CD8-positive, alpha-beta memory T cell (primary cell): ENCODE results near the gene MALRD1. TPM values are rescaled to one million over a fixed set of nuclear protein-coding genes. Genes with fewer than 3 reads are reported as not detected.

ENCODE experiments used
- CTCF ChIA-PET: fragments of 350-600 bp; sonication (Branson Sonifier 250); formaldehyde crosslinking; loops from one replicate; lab custom pipeline; 2021; ENCODE audit warnings: antibody characterized with exemption; lab: Charles Lee
- POLR2A ChIA-PET: fragments of 350-600 bp; sonication (Branson Sonifier 250); formaldehyde crosslinking; loops from one replicate; lab custom pipeline; 2021; ENCODE audit warnings: antibody characterized with exemption; lab: Charles Lee
- DNase-seq, 5 donors: peaks; one replicate each; pipeline versions ENCODE4 v3.0.0 to v3.0.0-alpha.2; 2020 to 2022; ENCODE audit warnings: mixed read lengths in 1 of 5
- H3K27ac ChIP-seq: one replicate; pipeline ENCODE4 v1.7.0; 2013; ENCODE audit warnings: low read depth, mild to moderate bottlenecking, low read length, moderate library complexity
- H3K27me3 ChIP-seq: 2 replicates; pipeline ENCODE4 v1.7.0; 2013; ENCODE audit warnings: low read length, mild to moderate bottlenecking; ENCODE audit not compliant: insufficient read depth, poor library complexity, severe bottlenecking
- H3K36me3 ChIP-seq: 2 replicates; pipeline ENCODE4 v1.7.0; 2013; ENCODE audit warnings: mild to moderate bottlenecking, low read length, moderate library complexity; ENCODE audit not compliant: insufficient read depth
- H3K4me1 ChIP-seq: 2 replicates; pipeline ENCODE4 v1.7.0; 2013; ENCODE audit warnings: mild to moderate bottlenecking, low read length, moderate library complexity; ENCODE audit not compliant: insufficient read depth
- H3K4me3 ChIP-seq: 2 replicates; pipeline ENCODE4 v1.7.0; 2013; ENCODE audit warnings: mild to moderate bottlenecking, low read length
- H3K9me3 ChIP-seq: 2 replicates; pipeline ENCODE4 v1.7.0; 2013; ENCODE audit warnings: mild to moderate bottlenecking, low read length
- H3K27ac Mint-ChIP-seq, 8 donors: one replicate each; pipeline ENCODE4 v1.8.0; 2020 to 2021; ENCODE audit warnings: mixed read lengths in 8 of 8, mild to moderate bottlenecking in 6 of 8, inconsistent platforms in 3 of 8, moderate library complexity in 3 of 8
- H3K27me3 Mint-ChIP-seq, 2 donors: one replicate each; pipeline ENCODE4 v1.8.0; 2020 to 2021; ENCODE audit warnings: mixed read lengths in 2 of 2, mild to moderate bottlenecking in 1 of 2, moderate library complexity in 1 of 2
- H3K36me3 Mint-ChIP-seq, 3 donors: one replicate each; pipeline ENCODE4 v1.8.0; 2020 to 2021; ENCODE audit warnings: mixed read lengths in 3 of 3, inconsistent platforms in 1 of 3, mild to moderate bottlenecking in 1 of 3
- H3K4me1 Mint-ChIP-seq, 3 donors: one replicate each; pipeline ENCODE4 v1.8.0; 2020 to 2021; ENCODE audit warnings: mixed read lengths in 3 of 3, inconsistent platforms in 1 of 3, mild to moderate bottlenecking in 1 of 3
- H3K4me3 Mint-ChIP-seq, 7 donors: one replicate each; pipeline ENCODE4 v1.8.0; 2020 to 2021; ENCODE audit warnings: mixed read lengths in 7 of 7, mild to moderate bottlenecking in 6 of 7, moderate library complexity in 4 of 7, inconsistent platforms in 2 of 7
- H3K9me3 Mint-ChIP-seq, 5 donors: one replicate each; pipeline ENCODE4 v1.8.0; 2020 to 2022; ENCODE audit warnings: mixed read lengths in 5 of 5, mild to moderate bottlenecking in 3 of 5, moderate library complexity in 2 of 5, inconsistent platforms in 1 of 5
- polyA plus RNA-seq: library from polyadenylated mRNA; unstranded; fragments of 300-500 nt; fragmentation: Illumina TruSeq; gene quantifications from one replicate; pipeline ENCODE4 v1.2.3, GENCODE V29; 2021
- total RNA-seq, 2 experiments: library from RNA; stranded (reverse); gene quantifications; one replicate each; pipeline ENCODE4 v1.2.3, GENCODE V29; 2021

The MALRD1 gene
- total and polyA plus RNA-seq, 3 experiments from 2014 or later: not detected

DNA sequence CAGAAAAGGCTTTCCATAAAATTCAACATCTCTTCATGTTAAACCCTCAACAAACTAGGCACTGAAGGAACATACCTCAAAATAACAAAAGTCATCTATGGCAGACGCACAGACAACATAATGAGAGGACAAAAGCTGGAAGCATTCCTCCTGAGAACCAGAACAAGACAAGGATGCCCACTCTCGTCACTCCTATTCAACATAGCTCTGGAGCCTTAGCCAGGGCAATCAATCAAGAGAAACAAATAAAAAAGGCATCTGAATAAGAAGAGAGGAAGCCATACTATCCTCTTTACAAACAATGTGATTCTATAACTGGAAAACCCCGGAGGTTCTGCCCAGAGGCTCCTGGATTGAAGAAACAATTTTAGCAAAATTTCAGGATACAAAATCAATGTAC lies 251.0 kb downstream of the MALRD1 start:
- CTCF ChIA-PET: no interaction called here
- Mint-ChIP-seq H3K27me3 (peaks cover 0 to 1% of the 10 kb centered on the region in 2 donors), H3K4me3 (no peak overlapping the region)

DNA sequence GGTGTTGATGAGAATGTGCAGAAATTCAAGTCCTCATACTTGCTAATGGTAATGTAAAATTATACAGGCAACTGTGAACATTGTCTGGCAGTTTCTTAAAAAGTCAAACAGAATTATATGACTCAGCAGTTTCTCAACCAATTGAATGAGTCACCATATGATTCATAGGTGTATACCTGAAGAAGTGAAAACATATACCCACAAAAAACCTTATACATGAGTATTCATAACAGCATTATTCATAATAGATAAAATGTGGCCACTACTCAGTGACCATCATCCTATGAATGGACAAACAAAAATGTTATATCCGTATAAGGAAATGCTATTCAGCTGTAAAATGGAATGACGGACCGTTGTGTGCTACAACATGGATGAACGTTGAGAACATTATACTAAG lies 253.5 kb downstream of the MALRD1 start:
- H3K27me3 Mint-ChIP-seq: peaks cover 0 to 1% of the 10 kb centered on the region in 2 donors
- no peaks in the 10 kb centered on the region for H3K9me3 ChIP-seq
- H3K4me3 ChIP-seq: no peak overlapping the region
- no peak overlapping the region for H3K4me3 Mint-ChIP-seq
- H3K4me1 ChIP-seq: no peaks in the 10 kb centered on the region
- H3K36me3 ChIP-seq: no peaks in the 10 kb centered on the region
- H3K4me1 Mint-ChIP-seq: no peaks in the 10 kb centered on the region
- ChIA-PET POLR2A (no interaction called here), CTCF (no interaction called here)
- H3K9me3 Mint-ChIP-seq: peaks cover 0 to 35% (median 5%) of the 10 kb centered on the region in 5 donors
- H3K36me3 Mint-ChIP-seq: no peaks in the 10 kb centered on the region
- no peak for DNase-seq
- H3K27me3 ChIP-seq: no peaks in the 10 kb centered on the region
- H3K27ac Mint-ChIP-seq: no peak overlapping the region
- no peak overlapping the region for H3K27ac ChIP-seq

More for the DNA sequence above, 251.0 kb downstream of the MALRD1 start:
- Mint-ChIP-seq H3K9me3 (peaks cover 0 to 27% (median 5%) of the 10 kb centered on the region in 5 donors), H3K27ac (no peak overlapping the region), H3K36me3 (no peaks in the 10 kb centered on the region), H3K4me1 (no peaks in the 10 kb centered on the region)
- Histone ChIP-seq H3K4me1 (no peaks in the 10 kb centered on the region), H3K4me3 (no peak overlapping the region), H3K27me3 (no peaks in the 10 kb centered on the region), H3K27ac (no peak overlapping the region), H3K9me3 (no peaks in the 10 kb centered on the region), H3K36me3 (no peaks in the 10 kb centered on the region)
- DNase-seq: no peak
- POLR2A ChIA-PET: no interaction called here

DNA sequence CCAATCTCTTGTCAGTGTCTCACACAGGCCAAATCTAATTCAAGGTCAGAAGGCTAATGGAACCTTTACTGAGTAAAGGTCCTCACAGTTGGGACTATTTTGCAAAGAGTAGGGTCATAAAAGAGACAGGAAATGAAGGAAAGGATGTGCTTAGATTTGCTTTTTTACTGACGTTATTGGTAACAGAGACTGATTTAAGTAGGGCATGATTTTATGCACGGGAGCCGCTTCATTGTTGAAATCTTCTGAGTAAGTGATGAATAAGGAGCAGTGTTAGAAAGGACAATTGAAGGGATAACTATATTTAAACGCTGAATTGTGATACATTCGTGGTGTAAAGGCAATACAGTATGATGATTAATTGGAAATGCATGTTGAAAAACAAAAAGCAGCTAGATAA lies 261.5 kb downstream of the MALRD1 start:
- H3K4me1 ChIP-seq: no peaks in the 10 kb centered on the region
- Mint-ChIP-seq H3K4me1 (no peaks in the 10 kb centered on the region), H3K4me3 (no peak overlapping the region), H3K9me3 (peaks cover 0 to 9% (median 5%) of the 10 kb centered on the region in 5 donors), H3K36me3 (no peaks in the 10 kb centered on the region), H3K27ac (no peak overlapping the region), H3K27me3 (no peaks in the 10 kb centered on the region)
- no peak overlapping the region for H3K27ac ChIP-seq
- CTCF ChIA-PET: no interaction called here
- no peaks in the 10 kb centered on the region for H3K27me3 ChIP-seq
- H3K9me3 ChIP-seq: no peaks in the 10 kb centered on the region
- no peaks in the 10 kb centered on the region for H3K36me3 ChIP-seq
- no peak overlapping the region for H3K4me3 ChIP-seq
- DNase-seq: no peak
- POLR2A ChIA-PET: no interaction called here

DNA sequence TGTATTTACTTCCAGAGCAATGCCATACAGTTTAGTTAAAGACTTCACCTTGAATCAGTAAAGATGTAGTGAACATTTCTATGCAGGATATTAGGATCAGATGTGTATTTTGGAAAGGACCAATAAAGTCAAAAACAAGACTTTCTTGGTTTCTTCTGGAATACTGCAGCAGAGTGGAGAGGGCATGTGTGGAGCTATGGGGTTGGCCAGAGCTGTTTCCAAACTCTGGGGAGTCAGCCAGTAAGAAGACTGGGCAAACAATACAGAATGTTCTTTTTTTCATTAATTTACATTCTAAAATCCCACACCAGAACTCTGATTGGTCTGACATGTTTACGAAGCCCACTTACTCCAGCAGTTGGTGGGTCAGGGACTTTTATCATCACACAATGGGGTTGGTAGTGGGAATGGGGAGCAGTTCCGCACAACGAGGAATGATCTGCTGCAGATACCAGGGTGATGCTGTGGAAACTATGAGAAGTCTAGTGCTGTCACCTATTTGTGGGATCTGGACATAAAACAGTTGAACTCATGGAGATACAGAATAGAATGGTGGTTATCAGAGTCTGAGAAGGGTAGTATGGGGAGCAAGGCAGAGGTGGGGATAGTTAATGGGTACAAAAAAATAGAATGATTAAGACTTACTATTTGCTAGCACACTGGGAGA lies 267.7 kb downstream of the MALRD1 start:
- H3K27ac ChIP-seq: no peak overlapping the region
- H3K4me3 ChIP-seq: no peak overlapping the region
- POLR2A ChIA-PET: no interaction called here
- no peaks in the 10 kb centered on the region for H3K36me3 ChIP-seq
- no peaks in the 10 kb centered on the region for H3K4me1 ChIP-seq
- H3K27ac Mint-ChIP-seq: no peak overlapping the region
- no peaks in the 10 kb centered on the region for H3K9me3 ChIP-seq
- H3K27me3 ChIP-seq: no peaks in the 10 kb centered on the region
- no peak for DNase-seq
- no peaks in the 10 kb centered on the region for H3K27me3 Mint-ChIP-seq
- no peak overlapping the region for H3K4me3 Mint-ChIP-seq
- peaks cover 0 to 21% (median 2%) of the 10 kb centered on the region in 5 donors for H3K9me3 Mint-ChIP-seq
- no peaks in the 10 kb centered on the region for H3K36me3 Mint-ChIP-seq
- CTCF ChIA-PET: no interaction called here
- H3K4me1 Mint-ChIP-seq: no peaks in the 10 kb centered on the region

DNA sequence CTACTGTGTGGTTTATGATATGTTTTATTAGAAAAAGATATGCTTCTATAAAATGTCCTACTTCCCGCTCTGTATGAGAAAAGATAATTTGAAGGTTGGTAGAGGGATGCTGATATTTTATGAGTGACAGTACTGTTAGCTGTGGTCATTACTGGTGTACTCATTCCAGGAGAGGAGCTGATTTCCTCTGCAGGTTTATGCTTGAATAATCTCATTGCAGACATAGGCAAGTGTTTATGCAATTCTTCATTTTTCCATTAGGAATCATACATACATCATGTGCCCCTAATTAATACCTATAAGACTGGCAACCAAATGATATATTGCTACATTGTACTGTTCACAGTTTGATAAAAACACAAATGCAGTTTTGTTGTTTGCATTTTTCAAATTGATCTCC lies 269.4 kb downstream of the MALRD1 start:
- Histone ChIP-seq H3K4me3 (no peak overlapping the region), H3K4me1 (no peaks in the 10 kb centered on the region), H3K36me3 (no peaks in the 10 kb centered on the region), H3K27ac (no peak overlapping the region), H3K27me3 (no peaks in the 10 kb centered on the region), H3K9me3 (no peaks in the 10 kb centered on the region)
- CTCF ChIA-PET: no interaction called here
- DNase-seq: no peak
- no peaks in the 10 kb centered on the region for H3K36me3 Mint-ChIP-seq
- H3K4me3 Mint-ChIP-seq: no peak overlapping the region
- H3K27ac Mint-ChIP-seq: no peak overlapping the region
- POLR2A ChIA-PET: no interaction called here
- H3K4me1 Mint-ChIP-seq: no peaks in the 10 kb centered on the region
- H3K9me3 Mint-ChIP-seq: peaks cover 0 to 27% (median 3%) of the 10 kb centered on the region in 5 donors
- H3K27me3 Mint-ChIP-seq: no peaks in the 10 kb centered on the region

DNA sequence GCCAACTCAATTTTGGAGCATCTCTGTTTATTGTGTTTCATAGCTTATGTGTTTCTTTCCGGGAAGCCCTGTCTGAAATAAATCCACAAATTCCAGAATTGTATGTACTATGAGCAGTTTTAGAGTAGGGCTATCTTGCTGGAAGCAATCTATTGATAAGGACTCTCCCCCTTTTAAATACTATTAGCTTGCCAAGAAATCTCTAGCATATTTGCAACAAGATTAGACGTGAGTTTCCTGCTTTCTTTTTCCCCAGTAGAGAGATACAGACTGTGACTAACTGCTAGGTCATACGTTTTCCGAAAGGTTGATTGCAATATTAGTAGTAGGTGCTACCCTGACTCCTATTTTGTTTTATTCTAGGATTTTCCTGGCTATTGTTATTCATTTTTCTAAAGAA lies 277.0 kb downstream of the MALRD1 start:
- Mint-ChIP-seq H3K4me1 (no peaks in the 10 kb centered on the region), H3K36me3 (no peaks in the 10 kb centered on the region), H3K27ac (no peak overlapping the region), H3K9me3 (peaks cover 0 to 41% (median 4%) of the 10 kb centered on the region in 5 donors), H3K27me3 (no peaks in the 10 kb centered on the region), H3K4me3 (no peak overlapping the region)
- POLR2A ChIA-PET: no interaction called here
- Histone ChIP-seq H3K27ac (no peak overlapping the region), H3K4me3 (no peak overlapping the region), H3K9me3 (no peaks in the 10 kb centered on the region), H3K27me3 (no peaks in the 10 kb centered on the region), H3K36me3 (no peaks in the 10 kb centered on the region), H3K4me1 (no peaks in the 10 kb centered on the region)
- CTCF ChIA-PET: no interaction called here
- no peak for DNase-seq

DNA sequence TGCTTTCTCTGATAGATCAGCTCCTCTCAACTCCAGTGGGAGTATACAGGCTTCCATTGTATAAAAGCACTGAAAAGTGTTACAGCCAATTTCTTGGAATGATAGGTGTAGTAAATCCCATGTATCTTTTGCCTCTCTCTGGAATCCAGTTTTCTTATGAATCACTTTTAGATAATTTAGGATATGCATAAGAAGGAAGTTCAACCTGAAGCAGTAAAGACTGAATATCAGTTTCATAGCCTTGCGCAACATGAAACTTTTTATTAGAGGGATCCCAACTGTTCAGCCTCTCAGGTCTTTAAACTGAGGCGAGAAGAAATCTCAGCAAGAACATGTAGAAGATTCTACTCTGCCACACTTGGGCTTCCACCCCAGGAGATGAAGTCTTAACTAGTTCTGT lies 280.0 kb downstream of the MALRD1 start:
- H3K4me3 ChIP-seq: no peak overlapping the region
- peaks cover 2 to 35% (median 4%) of the 10 kb centered on the region in 5 donors for H3K9me3 Mint-ChIP-seq
- no peaks in the 10 kb centered on the region for H3K36me3 ChIP-seq
- H3K27me3 ChIP-seq: no peaks in the 10 kb centered on the region
- no peaks in the 10 kb centered on the region for H3K4me1 ChIP-seq
- DNase-seq: no peak
- H3K4me3 Mint-ChIP-seq: no peak overlapping the region
- no peak overlapping the region for H3K27ac ChIP-seq
- no peaks in the 10 kb centered on the region for H3K36me3 Mint-ChIP-seq
- ChIA-PET POLR2A (no interaction called here), CTCF (no interaction called here)
- no peaks in the 10 kb centered on the region for H3K27me3 Mint-ChIP-seq
- no peaks in the 10 kb centered on the region for H3K9me3 ChIP-seq
- H3K27ac Mint-ChIP-seq: no peak overlapping the region
- H3K4me1 Mint-ChIP-seq: no peaks in the 10 kb centered on the region

DNA sequence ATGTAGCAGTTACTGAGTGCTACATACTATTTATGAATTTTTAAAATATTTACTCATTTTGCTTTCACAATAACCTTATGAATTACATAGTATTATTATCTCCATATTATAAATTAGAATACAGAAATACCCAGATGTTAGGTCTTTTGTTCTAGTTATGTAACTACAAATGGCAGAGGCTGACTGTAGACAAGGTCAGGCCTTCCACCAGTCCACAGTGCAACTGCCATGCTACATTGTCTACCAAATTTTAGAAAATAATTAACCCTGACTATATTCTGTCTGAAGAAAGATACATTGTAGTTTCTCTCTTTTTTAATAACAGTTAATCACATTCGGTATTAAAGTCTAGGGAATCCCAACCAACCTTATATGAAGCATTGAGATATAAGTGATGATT lies 280.9 kb downstream of the MALRD1 start:
- Mint-ChIP-seq H3K9me3 (peaks cover 2 to 39% (median 7%) of the 10 kb centered on the region in 5 donors), H3K27ac (no peak overlapping the region), H3K27me3 (no peaks in the 10 kb centered on the region), H3K4me1 (no peaks in the 10 kb centered on the region), H3K4me3 (no peak overlapping the region), H3K36me3 (no peaks in the 10 kb centered on the region)
- no peaks in the 10 kb centered on the region for H3K36me3 ChIP-seq
- ChIA-PET CTCF (no interaction called here), POLR2A (no interaction called here)
- no peaks in the 10 kb centered on the region for H3K27me3 ChIP-seq
- no peaks in the 10 kb centered on the region for H3K9me3 ChIP-seq
- H3K4me1 ChIP-seq: no peaks in the 10 kb centered on the region
- no peak for DNase-seq
- H3K4me3 ChIP-seq: no peak overlapping the region
- H3K27ac ChIP-seq: no peak overlapping the region
